Fibroblast of mammary gland (primary cell): ENCODE results near the gene CDK19.
A peak's percentile ranks its signal among the peaks of the same experiment; 100 is the strongest.

Experiments used
- DNase-seq: peaks from one replicate; pipeline ENCODE4 v3.0.0-alpha.2; 2010; ENCODE audit warnings: low read depth
- H3K4me3 ChIP-seq: 2 replicates; pipeline ENCODE4 v1.5.1; 2011; ENCODE audit warnings: low read depth, mild to moderate bottlenecking, low read length, moderate library complexity; ENCODE audit not compliant: control insufficient read depth
- CTCF ChIP-seq: conservative IDR thresholded peaks from 2 replicates; pipeline ENCODE4 v1.5.1; 2011; ENCODE audit warnings: low read depth, low read length, inconsistent platforms; ENCODE audit not compliant: control insufficient read depth, insufficient read depth

CDK19 gene

GRCh38 chr6:110629153-110629552, 186.1 kb downstream of the CDK19 start:
- TF ChIP-seq CTCF: no peak
- no peak overlapping the region for H3K4me3 ChIP-seq
- DNase-seq: no peak

- peak; percentile 86 for DNase-seq
- no peak for TF ChIP-seq CTCF
- no peak overlapping the region for H3K4me3 ChIP-seq
Measured at GRCh38 chr6:110628330-110628729, 186.9 kb downstream of the CDK19 start.

GRCh38 chr6:110626442-110626841, 188.8 kb downstream of the CDK19 start:
- H3K4me3 ChIP-seq: no peak overlapping the region
- DNase-seq: no peak
- no peak for TF ChIP-seq CTCF

- peak; percentile 53 for DNase-seq
- no peak overlapping the region for H3K4me3 ChIP-seq
- no peak for TF ChIP-seq CTCF
Measured at GRCh38 chr6:110625883-110626282, 189.4 kb downstream of the CDK19 start.

- no peak for DNase-seq
- no peak overlapping the region for H3K4me3 ChIP-seq
- no peak for TF ChIP-seq CTCF
Measured at GRCh38 chr6:110622912-110623578, 192.2 kb downstream of the CDK19 start.

- DNase-seq: no peak
- H3K4me3 ChIP-seq: no peak overlapping the region
- TF ChIP-seq CTCF: no peak
Measured at GRCh38 chr6:110621061-110621460, 194.2 kb downstream of the CDK19 start.

- no peak overlapping the region for H3K4me3 ChIP-seq
- no peak for DNase-seq
- TF ChIP-seq CTCF: no peak
Measured at GRCh38 chr6:110620065-110620464, 195.2 kb downstream of the CDK19 start.
